CD4-positive, alpha-beta T cell treated with Interleukin-4 for 4 hours (primary cell): ENCODE results near the gene COL2A1.

Experiments used
- DNase-seq: peaks from one replicate; pipeline ENCODE4 v3.0.0-alpha.2; 2020

Gene COL2A1

GRCh38 chr12:48029491-48030172 is 25.4 kb upstream of the COL2A1 start:
- DNase-seq, result no peak

- DNase-seq, result no peak
These were observed 24.5 kb upstream of the COL2A1 start for GRCh38 chr12:48028541-48029431.

DNA sequence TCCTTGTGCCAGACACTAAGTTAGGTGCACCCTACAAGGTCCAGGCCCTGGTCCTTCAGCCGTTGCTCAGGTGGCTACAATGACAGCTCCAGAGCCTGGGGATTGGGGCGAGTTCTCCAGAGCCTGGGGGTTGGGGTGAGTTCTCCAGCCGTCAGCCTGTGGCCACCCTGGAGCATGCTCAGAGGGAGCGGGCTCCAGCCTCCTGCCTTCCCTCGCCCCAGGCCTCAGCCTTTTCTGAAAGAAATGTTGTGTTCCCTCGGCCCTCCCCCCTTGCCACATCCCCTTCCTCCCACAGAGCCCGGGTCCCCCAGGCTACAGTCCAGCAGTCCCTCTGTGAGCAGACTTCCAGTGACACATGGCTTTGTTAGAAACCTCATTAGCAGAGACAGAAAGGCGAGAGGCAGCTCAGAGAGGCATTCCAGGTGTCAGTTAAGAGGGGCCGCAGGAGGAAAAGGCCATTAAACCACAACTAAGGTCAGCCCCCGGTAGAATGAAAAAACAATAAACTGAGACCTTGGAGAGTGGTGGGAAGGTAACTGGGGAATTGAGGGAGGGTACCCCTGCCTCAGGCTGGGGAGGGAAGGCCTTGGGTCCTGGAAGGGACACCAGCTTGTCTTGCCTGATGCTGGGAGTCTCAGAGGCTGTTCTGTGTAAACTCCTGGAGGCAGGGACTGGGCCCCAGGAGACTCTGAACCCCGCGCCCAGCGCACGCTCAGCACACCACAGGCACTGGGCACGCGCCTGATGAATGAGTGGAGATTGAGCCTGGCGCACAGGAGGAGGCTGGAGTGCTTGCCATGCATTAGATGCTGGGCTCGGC is 23.1 kb upstream of the COL2A1 start:
- DNase-seq, result no peak

DNA sequence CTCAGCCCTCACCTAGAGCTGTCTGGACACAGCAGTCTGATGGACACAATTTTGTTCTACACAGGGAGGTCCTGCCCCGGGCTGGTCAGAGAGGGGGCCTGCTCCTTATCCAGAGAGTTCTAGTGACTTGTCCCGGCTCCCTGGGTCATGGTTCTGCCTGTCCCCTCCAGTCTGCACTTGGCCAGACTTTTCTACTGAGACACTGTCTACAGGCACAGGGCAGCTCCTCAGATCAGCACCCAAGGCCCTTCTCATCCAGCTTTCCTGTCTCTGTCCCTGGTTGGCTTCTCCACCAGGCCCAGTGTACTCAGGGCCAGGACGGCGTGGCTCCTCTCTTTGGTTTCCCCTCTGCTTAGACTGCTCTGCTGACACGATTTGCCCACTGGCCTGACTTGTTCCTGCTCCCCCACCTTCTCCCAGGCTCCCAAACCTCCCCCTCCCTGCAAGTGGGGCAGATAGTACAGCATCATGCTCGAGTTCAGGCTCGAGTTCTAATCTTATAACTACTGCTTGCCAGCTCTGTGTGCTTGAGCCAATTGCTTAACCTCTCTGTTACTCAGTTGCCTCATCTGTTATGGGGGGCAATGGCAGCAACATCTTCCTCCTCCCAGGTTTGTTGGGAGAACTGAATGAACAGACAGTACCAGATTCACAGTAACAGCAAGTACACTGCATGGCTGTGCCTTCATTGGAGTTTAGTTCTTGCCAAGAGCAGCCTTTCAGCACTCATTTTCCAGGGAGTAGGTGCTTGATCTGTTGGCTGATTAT is 22.0 kb upstream of the COL2A1 start:
- DNase-seq, result no peak

DNA sequence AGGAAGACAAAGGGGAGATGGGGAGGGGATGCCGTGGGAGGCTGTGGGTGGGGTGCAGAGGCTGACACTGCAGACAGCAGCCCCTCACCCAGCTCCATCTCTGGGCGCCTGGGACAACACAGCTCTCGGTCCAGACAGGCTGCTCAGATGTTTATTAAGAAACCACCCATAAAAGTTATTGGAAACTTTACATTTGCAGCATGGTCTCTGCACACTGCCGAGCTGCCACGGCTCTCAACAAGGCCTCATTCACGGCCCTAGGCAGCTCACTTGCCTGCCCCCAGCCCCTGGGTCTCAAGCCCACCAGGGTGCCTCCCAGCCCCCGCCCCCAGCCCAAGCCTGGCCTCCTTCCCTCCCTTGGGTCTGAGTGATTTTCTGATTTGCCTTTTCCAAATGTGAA is 21.0 kb upstream of the COL2A1 start:
- no peak for DNase-seq

- DNase-seq, result no peak
These were observed 20.5 kb upstream of the COL2A1 start for GRCh38 chr12:48024735-48025134.

DNA sequence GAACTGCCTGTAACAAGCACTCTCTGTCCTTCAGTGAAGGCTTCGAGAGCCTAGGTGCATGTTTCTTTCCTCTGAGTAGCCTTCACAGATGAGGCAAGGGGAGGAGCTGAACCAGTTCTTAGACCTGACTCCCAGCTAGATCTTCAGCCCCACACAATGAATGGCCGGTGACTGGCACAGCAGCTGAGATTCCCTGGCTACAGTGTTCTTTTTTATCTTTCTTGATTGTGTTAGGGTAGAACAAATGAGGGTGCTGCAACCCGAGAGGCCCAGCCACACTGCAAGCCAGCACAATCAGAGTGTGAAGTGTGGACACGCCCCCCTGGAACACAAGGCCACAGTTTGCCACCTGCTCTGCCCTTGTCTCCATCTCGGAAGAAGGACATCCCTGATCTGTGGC is 19.1 kb upstream of the COL2A1 start:
- DNase-seq, result no peak

DNA sequence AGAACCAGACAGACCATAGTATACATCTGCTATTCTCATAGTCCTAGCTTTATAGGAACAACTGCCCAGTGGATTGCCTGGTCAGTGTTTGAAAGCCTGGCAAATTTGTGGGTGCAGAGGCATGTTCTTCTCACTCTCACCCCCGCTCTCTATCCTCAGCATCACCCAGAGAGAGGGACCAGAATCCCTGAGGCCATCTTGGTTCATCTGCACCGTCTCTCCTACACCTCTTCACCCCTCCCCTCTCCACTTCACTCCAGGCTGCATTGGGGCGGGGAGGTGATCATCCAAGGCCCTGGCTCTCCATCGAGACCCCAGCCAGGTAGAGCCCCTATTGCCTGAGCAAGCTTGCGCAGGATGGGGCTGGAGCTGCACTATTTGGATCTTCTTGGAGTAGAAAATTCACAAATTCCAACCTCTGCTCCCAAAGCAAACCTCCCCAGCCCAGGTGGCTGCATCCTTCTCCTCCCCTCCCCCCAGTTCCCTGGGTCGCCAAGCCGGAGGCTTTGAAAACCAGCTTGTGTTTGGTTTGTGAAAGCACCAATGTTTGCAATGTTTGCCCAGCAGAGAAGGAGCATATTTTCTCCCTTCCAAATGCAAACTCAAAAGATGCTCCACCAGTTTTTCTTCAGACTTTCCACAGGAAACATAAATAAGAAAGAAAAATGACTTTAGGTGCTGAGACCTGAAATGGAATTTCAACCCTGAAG is 18.6 kb upstream of the COL2A1 start:
- DNase-seq, result no peak

- no peak for DNase-seq
These were observed 17.9 kb upstream of the COL2A1 start for GRCh38 chr12:48022180-48022521.

- DNase-seq, result no peak
These were observed 17.4 kb upstream of the COL2A1 start for GRCh38 chr12:48021485-48022179.

DNA sequence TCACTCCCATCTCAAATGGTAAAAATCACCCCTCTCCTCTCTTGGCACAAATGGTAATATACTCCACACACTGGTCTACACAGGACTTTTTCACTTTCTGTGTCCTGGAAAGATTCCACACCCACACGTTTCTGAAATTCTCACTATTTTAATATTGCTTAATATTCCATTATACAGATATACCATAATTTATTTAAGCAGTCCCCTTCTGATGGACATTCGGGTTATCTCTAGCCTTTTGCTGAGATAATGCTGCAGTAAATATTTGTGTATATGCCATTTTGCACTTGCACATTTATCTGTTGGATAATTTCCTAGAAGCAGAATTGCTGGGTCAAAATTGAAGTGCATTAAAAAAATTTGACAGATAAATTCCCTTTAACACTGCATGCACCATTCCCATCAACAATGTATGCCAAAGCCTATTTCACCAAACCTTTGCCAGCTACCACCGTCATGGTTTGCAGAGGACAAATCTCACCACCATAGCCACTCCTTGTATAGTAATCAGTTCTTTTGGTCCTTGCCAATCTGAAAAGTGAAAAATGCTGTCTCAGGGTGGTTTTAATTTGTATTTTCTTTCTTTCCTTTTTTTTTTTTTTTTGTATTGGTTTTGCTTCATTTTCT is 15.5 kb upstream of the COL2A1 start:
- DNase-seq, result no peak

GRCh38 chr12:48018618-48018995 is 14.3 kb upstream of the COL2A1 start:
- DNase-seq, result no peak

DNA sequence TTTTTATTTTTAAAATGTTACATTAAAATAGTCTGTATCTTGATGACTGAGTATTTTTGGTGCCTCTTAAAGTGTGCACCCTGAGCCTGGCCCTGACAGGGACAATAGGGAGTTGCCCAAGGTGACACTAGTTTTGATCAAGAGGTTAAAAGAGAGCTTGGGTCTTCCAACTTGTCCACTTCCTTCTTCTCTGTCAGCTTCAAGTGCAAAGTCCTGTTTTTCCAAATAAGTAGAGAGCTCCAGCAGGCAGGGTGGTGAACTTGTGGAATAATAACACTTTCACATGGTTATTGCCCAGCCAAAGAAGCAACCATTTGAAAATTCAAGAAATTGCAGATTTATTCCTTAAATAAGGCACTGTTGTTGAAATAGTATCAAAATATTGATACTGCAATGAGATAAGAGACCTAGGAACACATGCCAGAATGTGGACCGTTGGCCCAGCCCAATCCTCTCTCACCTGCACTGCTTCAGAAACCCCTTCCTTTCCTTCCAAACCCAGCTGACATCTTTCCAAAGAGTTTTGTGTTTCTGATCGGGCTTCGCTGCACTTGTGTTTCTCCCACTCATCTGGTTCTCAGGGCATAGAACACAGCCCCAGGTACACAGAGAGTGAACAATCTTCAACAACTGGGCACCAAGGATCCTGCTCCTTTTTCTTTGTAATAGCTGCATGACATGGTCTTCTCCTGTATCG is 13.8 kb upstream of the COL2A1 start:
- no peak for DNase-seq

DNA sequence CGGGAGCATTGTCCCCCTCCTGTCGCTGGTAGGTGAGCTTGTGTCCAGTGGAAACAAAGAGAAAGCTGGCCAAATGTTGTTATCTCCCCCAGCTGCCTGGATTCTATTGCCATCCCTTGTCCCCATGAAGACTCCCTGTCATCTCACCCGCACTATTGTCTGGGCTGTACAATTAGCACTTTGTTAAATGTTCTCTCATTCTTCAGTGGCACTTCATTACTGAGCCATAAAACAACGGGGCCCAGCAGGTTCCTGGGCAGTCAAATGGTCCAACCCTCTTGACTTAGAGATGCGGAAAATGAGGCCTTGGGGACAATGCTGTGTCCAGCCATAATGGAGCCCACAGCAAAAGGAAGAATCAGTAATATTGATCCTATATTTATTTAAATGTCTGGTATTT is 13.2 kb upstream of the COL2A1 start:
- DNase-seq, result no peak

- no peak for DNase-seq
These were observed 12.2 kb upstream of the COL2A1 start for GRCh38 chr12:48016373-48017020.

DNA sequence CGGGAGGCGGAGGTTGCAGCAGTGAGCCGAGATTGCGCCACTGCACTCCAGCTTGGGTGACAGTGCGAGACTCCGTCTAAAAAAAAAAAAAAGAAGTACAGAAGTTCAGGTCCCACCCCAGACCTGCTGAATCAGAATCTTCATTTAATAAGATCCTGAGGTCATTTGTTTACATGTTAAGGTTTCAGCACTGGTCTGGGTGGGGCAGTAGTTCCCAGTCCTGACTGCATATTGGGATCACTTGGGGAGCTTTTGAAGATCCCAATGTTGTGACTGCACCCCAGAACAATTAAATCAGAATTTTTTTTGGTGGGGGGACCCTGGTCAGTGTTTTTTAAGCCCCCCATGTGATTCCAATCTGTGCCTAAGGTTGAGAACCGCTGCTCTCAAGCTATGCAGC is 11.7 kb upstream of the COL2A1 start:
- no peak for DNase-seq

- no peak for DNase-seq
These were observed 10.9 kb upstream of the COL2A1 start for GRCh38 chr12:48015129-48015528.

DNA sequence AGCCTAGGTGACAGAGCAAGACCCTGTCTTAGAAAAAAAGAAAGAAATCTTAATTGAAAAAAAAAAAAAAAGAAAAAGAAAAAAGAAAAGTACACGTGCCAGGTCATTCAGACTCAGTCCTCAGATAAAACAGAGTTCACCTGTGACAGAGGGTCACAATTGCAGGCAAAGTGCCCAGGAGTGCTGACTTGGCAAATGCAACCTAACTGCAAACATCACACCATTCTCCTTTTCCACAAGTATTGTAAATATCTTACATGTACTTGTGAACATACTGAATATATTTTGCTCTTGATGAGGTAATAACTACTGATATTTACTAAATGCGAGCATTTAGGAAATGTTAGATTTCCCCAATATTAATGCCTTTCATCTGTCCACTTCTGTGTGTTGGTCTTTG is 9.0 kb upstream of the COL2A1 start:
- DNase-seq, result no peak

DNA sequence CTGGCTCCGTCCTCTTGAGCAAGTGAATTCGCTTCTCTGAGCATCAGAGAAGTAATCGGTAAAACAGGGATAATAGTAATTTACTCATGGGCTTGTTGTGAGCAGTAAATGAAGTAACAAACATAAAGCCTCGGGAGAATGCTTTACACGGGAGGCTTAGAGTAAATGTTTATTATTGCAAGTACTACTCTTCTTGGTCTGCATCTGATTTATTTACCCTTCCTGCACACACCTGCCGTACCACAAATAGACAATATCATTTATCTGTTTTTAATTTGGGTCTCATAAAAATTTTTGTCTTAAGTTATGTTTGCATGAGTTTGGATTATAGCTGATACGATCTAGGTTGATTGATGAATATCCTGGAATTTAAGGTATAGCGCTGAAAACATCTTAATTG is 7.8 kb upstream of the COL2A1 start:
- no peak for DNase-seq

GRCh38 chr12:48010366-48010970 is 6.2 kb upstream of the COL2A1 start:
- DNase-seq, result no peak
